GM12878 (cell line): ENCODE results near the gene PPP6R1. TPM values are rescaled to one million over a fixed set of nuclear protein-coding genes. Genes with fewer than 3 reads are reported as not detected.

Experiments
- ATAC-seq: fragments of 200-7000 bp; cut with Tn5 transposase; 3 replicates; pipeline ENCODE4 v1.9.1; 2020; ENCODE audit warnings: mild to moderate bottlenecking, moderate library complexity
- BruUV-seq: library from RNA; stranded (reverse); fragments of 400-500 nt; replicated peaks from 2 replicates; lab custom pipeline; 2021; lab: Mats Ljungman, UMichigan
- CTCF ChIA-PET: fragments of 300-600 bp; sonication (Branson Sonifier 250); formaldehyde crosslinking; extraction: SDS; loops from one replicate; lab custom pipeline; 2021; ENCODE audit warnings: inconsistent platforms; lab: Yijun Ruan, JAX
- POLR2A ChIA-PET: fragments of 350-600 bp; formaldehyde crosslinking; extraction: SDS; loops from one replicate; lab custom pipeline; 2021; ENCODE audit warnings: inconsistent platforms; lab: Charles Lee
- RAD21 ChIA-PET: fragments of 300-600 bp; sonication (Branson Sonifier 250); formaldehyde crosslinking; loops from one replicate; lab custom pipeline; 2023; ENCODE audit warnings: antibody characterized with exemption; ENCODE audit not compliant: unreplicated experiment; lab: Charles Lee
- SMC1A ChIA-PET: fragments of 300-600 bp; sonication (Branson Sonifier 250); formaldehyde crosslinking; loops from one replicate; lab custom pipeline; 2023; ENCODE audit not compliant: unreplicated experiment, uncharacterized antibody; lab: Charles Lee
- DNase-seq: peaks from one replicate; pipeline ENCODE4 v3.0.0-alpha.2; 2011; ENCODE audit warnings: low read depth, low spot score
- FAIRE-seq: peaks from 3 replicates; lab custom pipeline; 2011; peaks lifted over from hg19 to GRCh38; lab: Jason Lieb, UNC
- H2AFZ ChIP-seq: 2 replicates; pipeline ENCODE4 v1.6.0; 2011; ENCODE audit warnings: low read depth, low read length, control low read depth; ENCODE audit not compliant: control insufficient read depth
- H3K27ac ChIP-seq: 2 replicates; pipeline ENCODE4 v1.5.1; 2011; ENCODE audit warnings: control low read depth; ENCODE audit not compliant: control insufficient read depth, insufficient read depth
- H3K27me3 ChIP-seq, 2 experiments: replicated peaks in 1 of 2; 2 replicates each; pipeline versions ENCODE4 v1.6.0 to v1.6.1; 2011; ENCODE audit warnings: low read length in 1 of 2; ENCODE audit not compliant: control insufficient read depth in 2 of 2, insufficient read depth in 2 of 2
- H3K36me3 ChIP-seq, 2 experiments: 2 replicates each; pipeline ENCODE4 v1.5.1; 2011; ENCODE audit warnings: low read length in 1 of 2; ENCODE audit not compliant: control insufficient read depth in 2 of 2, insufficient read depth in 2 of 2
- H3K4me1 ChIP-seq: 2 replicates; pipeline ENCODE4 v1.6.1; 2011; ENCODE audit warnings: mild to moderate bottlenecking, low read length, moderate library complexity, mixed read lengths; ENCODE audit not compliant: control insufficient read depth, insufficient read depth
- H3K4me2 ChIP-seq: 2 replicates; pipeline ENCODE4 v1.6.0; 2011; ENCODE audit warnings: control low read depth; ENCODE audit not compliant: control insufficient read depth, insufficient read depth
- H3K4me3 ChIP-seq: fragments of 200-600 bp; sonication (generic); 2 replicates; pipeline ENCODE4 v1.5.1; 2016
- H3K79me2 ChIP-seq: 2 replicates; pipeline ENCODE4 v1.6.0; 2011; ENCODE audit warnings: low read length; ENCODE audit not compliant: control insufficient read depth, insufficient read depth
- H3K9ac ChIP-seq: 2 replicates; pipeline ENCODE4 v1.8.0; 2011; ENCODE audit warnings: low read length, control low read depth, mixed read lengths; ENCODE audit not compliant: control insufficient read depth, insufficient read depth
- H3K9me3 ChIP-seq: replicated peaks from 3 replicates; pipeline ENCODE4 v1.5.1; 2011; ENCODE audit warnings: mild to moderate bottlenecking, low read length; ENCODE audit not compliant: control insufficient read depth, insufficient read depth
- H4K20me1 ChIP-seq: 2 replicates; pipeline ENCODE4 v1.6.0; 2011; ENCODE audit not compliant: control insufficient read depth, insufficient read depth
- CBFB ChIP-seq: IDR thresholded peaks from 2 replicates; pipeline ENCODE4 v1.6.1; 2016; ENCODE audit warnings: antibody characterized with exemption, low read depth
- EGR1 ChIP-seq, 2 experiments: IDR thresholded peaks; 1 replicate in 1 of 2; 2 replicates in 1 of 2; pipeline ENCODE4 v1.6.1; 2011 to 2012; ENCODE audit warnings: low read depth in 2 of 2, low read length in 2 of 2, borderline replicate concordance in 1 of 2, mild to moderate bottlenecking in 1 of 2, moderate library complexity in 1 of 2
- GATAD2B ChIP-seq: fragments of 450-650 bp; conservative IDR thresholded peaks from 2 replicates; pipeline ENCODE4 v1.6.1; 2017; ENCODE audit warnings: low read depth, mild to moderate bottlenecking, moderate library complexity
- PRDM15 ChIP-seq: fragments of 450-650 bp; formaldehyde crosslinking; IDR thresholded peaks from 2 replicates; pipeline ENCODE4 v1.4.0; 2020; ENCODE audit warnings: mild to moderate bottlenecking, moderate library complexity
- RCOR1 ChIP-seq: conservative IDR thresholded peaks from 2 replicates; pipeline ENCODE4 v1.6.1; 2012; ENCODE audit warnings: low read depth, low read length, improper control_type of control experiment
- SUZ12 ChIP-seq: fragments of 200-600 bp; sonication (generic); IDR thresholded peaks from one replicate; pipeline ENCODE4 v1.6.1; 2018; ENCODE audit warnings: antibody characterized with exemption, mild to moderate bottlenecking; ENCODE audit not compliant: unreplicated experiment
- TAF1 ChIP-seq: IDR thresholded peaks from 2 replicates; pipeline ENCODE4 v1.6.1; 2011; ENCODE audit warnings: mild to moderate bottlenecking, low read depth, low read length, borderline replicate concordance
- ZBED1 ChIP-seq: IDR thresholded peaks from 2 replicates; pipeline ENCODE4 v1.6.1; 2016; ENCODE audit warnings: borderline replicate concordance
- WGBS: methylation state at CpG from one replicate; pipeline ENCODE4 v1.1.6; 2016; ENCODE audit warnings: low lambda C conversion rate; ENCODE audit not compliant: insufficient replicate concordance, insufficient coverage; ENCODE audit errors: missing lambda C conversion rate; 5-methylcytosine and 5-hydroxymethylcytosine counted together
- in situ Hi-C: fragments of 300-500 bp; cut with MboI; formaldehyde crosslinking; loops from 9 replicates; pipeline ENCODE4 v1.14.3; 2018; ENCODE audit warnings: mixed read lengths
- intact Hi-C: fragments of 100-400 bp; cut with micrococcal nuclease; formaldehyde crosslinking; loops from one replicate; pipeline ENCODE4 v1.14.2; 2022; ENCODE audit not compliant: unreplicated experiment
- polyA plus RNA-seq, 11 experiments: library from polyadenylated mRNA; depleted of rRNA in 4 of 11; unstranded in 6 of 11; stranded (reverse) in 5 of 11; fragments of >200 nt; fragmentation: Nextera tagmentation in 4 of 11; fragmentation: Illumina TruSeq in 1 of 11; extraction: Ambion mirVana in 4 of 11; extraction: Trizol in 1 of 11; gene quantifications; 1 replicate in 1 of 11; 2 replicates in 10 of 11; pipeline versions ENCODE4 v1.2.1 to v1.2.3, GENCODE V29; 2011 to 2016; ENCODE audit warnings: inconsistent platforms in 2 of 11, missing spikeins in 2 of 11, low read depth in 1 of 11
- total RNA-seq, 4 experiments: library from RNA; depleted of rRNA in 3 of 4; stranded (reverse); fragments of >200 nt in 3 of 4; fragmentation: Illumina TruSeq in 1 of 4; extraction: Trizol in 1 of 4; gene quantifications; 2 replicates each; pipeline versions ENCODE4 v1.2.1 to v1.2.3, GENCODE V29; 2013 to 2021
- TF ChIP-seq, protein P1 (sequence below): IDR thresholded peaks from 2 replicates; pipeline ENCODE4 v1.6.1; 2012; ENCODE audit warnings: low read depth, low read length, improper control_type of control experiment
- TF ChIP-seq, protein P2 (sequence below): fragments of 450-650 bp; IDR thresholded peaks from 2 replicates; pipeline ENCODE4 v1.6.1; 2017; ENCODE audit warnings: mild to moderate bottlenecking
- TF ChIP-seq, protein P3 (sequence below): fragments of 450-650 bp; IDR thresholded peaks from 2 replicates; pipeline ENCODE4 v1.6.1; 2017; ENCODE audit warnings: antibody characterized with exemption, mild to moderate bottlenecking, moderate library complexity

Gene PPP6R1
- total and polyA plus RNA-seq, 10 of the 15 experiments (the other 5 are each of a cell fraction or from before 2014, with no cell fraction given): 0.80 to 173 (median 63.7) TPM

DNA sequence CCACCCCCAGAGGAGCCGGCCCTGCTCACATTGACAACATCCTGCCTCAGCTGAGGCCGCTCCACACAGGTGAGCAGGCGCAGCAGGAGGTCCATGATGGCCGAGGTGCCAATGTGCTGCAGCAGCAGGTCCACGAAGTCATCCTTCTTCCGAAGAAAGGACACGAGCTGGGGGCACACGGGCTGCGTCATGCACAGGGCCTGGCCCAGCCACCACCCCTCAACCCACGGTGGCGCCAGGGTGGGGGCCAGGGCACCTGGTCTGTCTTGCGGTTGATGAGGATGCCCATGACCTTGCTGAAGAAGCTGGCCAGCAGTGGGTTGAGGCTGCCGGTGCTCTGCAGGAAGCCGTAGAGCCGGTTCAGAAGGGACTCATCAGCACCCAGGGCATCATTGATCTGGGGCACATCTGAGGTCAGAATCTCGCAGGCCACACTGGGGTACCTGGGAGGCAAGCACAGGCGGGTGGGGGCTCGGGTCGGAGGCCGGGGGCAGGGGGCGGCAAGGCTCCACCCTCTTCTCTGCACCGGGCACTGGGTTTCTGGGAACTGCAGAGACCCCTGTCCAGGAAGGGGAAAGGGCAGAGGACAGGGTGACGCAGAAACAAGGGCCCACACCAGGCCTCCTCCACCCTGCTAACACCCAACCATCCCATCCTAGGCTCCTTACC, 13.4 kb downstream of the PPP6R1 start:
- ATAC-seq: no peak
- POLR2A ChIA-PET: no interaction called here
- TF ChIP-seq, protein P1, sequence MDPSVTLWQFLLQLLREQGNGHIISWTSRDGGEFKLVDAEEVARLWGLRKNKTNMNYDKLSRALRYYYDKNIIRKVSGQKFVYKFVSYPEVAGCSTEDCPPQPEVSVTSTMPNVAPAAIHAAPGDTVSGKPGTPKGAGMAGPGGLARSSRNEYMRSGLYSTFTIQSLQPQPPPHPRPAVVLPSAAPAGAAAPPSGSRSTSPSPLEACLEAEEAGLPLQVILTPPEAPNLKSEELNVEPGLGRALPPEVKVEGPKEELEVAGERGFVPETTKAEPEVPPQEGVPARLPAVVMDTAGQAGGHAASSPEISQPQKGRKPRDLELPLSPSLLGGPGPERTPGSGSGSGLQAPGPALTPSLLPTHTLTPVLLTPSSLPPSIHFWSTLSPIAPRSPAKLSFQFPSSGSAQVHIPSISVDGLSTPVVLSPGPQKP: no peak
- TF ChIP-seq ZBED1 (no peak), CBFB (no peak), RCOR1 (no peak), EGR1 (IDR thresholded peaks at IDR 0.05; ENCODE audit: borderline replicate concordance in 1 of 2, low read depth in 2 of 2, low read length in 2 of 2) (no peak), PRDM15 (CRISPR knock-in tag) (no peak), TAF1 (no peak), GATAD2B (no peak), SUZ12 (no peak)
- TF ChIP-seq, protein P2, sequence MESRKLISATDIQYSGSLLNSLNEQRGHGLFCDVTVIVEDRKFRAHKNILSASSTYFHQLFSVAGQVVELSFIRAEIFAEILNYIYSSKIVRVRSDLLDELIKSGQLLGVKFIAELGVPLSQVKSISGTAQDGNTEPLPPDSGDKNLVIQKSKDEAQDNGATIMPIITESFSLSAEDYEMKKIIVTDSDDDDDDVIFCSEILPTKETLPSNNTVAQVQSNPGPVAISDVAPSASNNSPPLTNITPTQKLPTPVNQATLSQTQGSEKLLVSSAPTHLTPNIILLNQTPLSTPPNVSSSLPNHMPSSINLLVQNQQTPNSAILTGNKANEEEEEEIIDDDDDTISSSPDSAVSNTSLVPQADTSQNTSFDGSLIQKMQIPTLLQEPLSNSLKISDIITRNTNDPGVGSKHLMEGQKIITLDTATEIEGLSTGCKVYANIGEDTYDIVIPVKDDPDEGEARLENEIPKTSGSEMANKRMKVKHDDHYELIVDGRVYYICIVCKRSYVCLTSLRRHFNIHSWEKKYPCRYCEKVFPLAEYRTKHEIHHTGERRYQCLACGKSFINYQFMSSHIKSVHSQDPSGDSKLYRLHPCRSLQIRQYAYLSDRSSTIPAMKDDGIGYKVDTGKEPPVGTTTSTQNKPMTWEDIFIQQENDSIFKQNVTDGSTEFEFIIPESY: no peak
- TF ChIP-seq, protein P3, sequence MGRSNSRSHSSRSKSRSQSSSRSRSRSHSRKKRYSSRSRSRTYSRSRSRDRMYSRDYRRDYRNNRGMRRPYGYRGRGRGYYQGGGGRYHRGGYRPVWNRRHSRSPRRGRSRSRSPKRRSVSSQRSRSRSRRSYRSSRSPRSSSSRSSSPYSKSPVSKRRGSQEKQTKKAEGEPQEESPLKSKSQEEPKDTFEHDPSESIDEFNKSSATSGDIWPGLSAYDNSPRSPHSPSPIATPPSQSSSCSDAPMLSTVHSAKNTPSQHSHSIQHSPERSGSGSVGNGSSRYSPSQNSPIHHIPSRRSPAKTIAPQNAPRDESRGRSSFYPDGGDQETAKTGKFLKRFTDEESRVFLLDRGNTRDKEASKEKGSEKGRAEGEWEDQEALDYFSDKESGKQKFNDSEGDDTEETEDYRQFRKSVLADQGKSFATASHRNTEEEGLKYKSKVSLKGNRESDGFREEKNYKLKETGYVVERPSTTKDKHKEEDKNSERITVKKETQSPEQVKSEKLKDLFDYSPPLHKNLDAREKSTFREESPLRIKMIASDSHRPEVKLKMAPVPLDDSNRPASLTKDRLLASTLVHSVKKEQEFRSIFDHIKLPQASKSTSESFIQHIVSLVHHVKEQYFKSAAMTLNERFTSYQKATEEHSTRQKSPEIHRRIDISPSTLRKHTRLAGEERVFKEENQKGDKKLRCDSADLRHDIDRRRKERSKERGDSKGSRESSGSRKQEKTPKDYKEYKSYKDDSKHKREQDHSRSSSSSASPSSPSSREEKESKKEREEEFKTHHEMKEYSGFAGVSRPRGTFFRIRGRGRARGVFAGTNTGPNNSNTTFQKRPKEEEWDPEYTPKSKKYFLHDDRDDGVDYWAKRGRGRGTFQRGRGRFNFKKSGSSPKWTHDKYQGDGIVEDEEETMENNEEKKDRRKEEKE: no peak

More for the DNA sequence above, 13.4 kb downstream of the PPP6R1 start:
- RAD21 ChIA-PET: no interaction called here
- Histone ChIP-seq H3K79me2 (peaks cover 26% of the 10 kb centered on the region), H3K4me1 (no peaks in the 10 kb centered on the region; the same call in 1 of the 2 replicates), H4K20me1 (peaks cover 3% of the 10 kb centered on the region; the same call in 1 of the 2 replicates), H2AFZ (no peak overlapping the region), H3K27ac (no peak overlapping the region), H3K9ac (no peak overlapping the region), H3K9me3 (no peaks in the 10 kb centered on the region), H3K36me3 (peaks cover 16 to 72% of the 10 kb centered on the region in 2 experiments; a peak in 3 of 4 replicates), H3K4me3 (no peak overlapping the region), H3K4me2 (no peak overlapping the region), H3K27me3 (no peaks in the 10 kb centered on the region)
- FAIRE-seq (no peak), DNase-seq (no peak)
- no TSS peak for BruUV-seq
- intact Hi-C loops (no loop called here), in situ Hi-C loops (no loop called here)
- CTCF ChIA-PET: no interaction called here
- SMC1A ChIA-PET: interaction anchor here (0.9 kb wide), 1 partner anchor 10 kb away, joined by 3 read pairs; no protein-coding TSS in a partner anchor
- 92% methylated on average over 21 of the region's 23 CpGs for WGBS
